Activated T-helper 1 cell treated with anti-CD3 and anti-CD28 coated beads, Interleukin-12 subunit alpha, Interleukin-12 subunit beta, Interleukin-2, Interleukin-4 antibody, amounts not matched to agents 30 ng/mL and 10 ng/mL and 1 ng/mL, durations not matched to agents 14 hours and 24 hours and 36 hours (primary cell): ENCODE results near the gene CCDC97. TPM values are rescaled to one million over a fixed set of nuclear protein-coding genes. Genes with fewer than 3 reads are reported as not detected.
"Not testable (repeated sequence)": the region's sequence is repeated elsewhere in the genome, so short reads cannot be mapped to it uniquely, and the experiment has no call there.

Source experiments
- DNase-seq: peaks from one replicate; pipeline ENCODE4 v3.0.0; 2021; ENCODE audit warnings: low spot score
- H3K27ac Mint-ChIP-seq: one replicate; pipeline ENCODE4 v1.8.0; 2021; ENCODE audit warnings: mild to moderate bottlenecking, mixed read lengths
- H3K27me3 Mint-ChIP-seq: one replicate; pipeline ENCODE4 v1.8.0; 2022; ENCODE audit warnings: mild to moderate bottlenecking, moderate library complexity, mixed read lengths; ENCODE audit not compliant: insufficient read depth
- H3K36me3 Mint-ChIP-seq: one replicate; pipeline ENCODE4 v1.8.0; 2021; ENCODE audit warnings: low read depth, mixed read lengths
- H3K4me1 Mint-ChIP-seq: one replicate; pipeline ENCODE4 v1.8.0; 2021; ENCODE audit warnings: low read depth, mixed read lengths
- H3K4me3 Mint-ChIP-seq: one replicate; pipeline ENCODE4 v1.8.0; 2021; ENCODE audit warnings: mild to moderate bottlenecking, moderate library complexity, mixed read lengths
- H3K9me3 Mint-ChIP-seq: one replicate; pipeline ENCODE4 v1.8.0; 2021; ENCODE audit warnings: mixed read lengths
- intact Hi-C: fragments of 100-400 bp; cut with micrococcal nuclease; formaldehyde crosslinking; loops from one replicate; pipeline ENCODE4 v1.15.1; 2024
- total RNA-seq: library from RNA; stranded (reverse); gene quantifications from 2 replicates; pipeline ENCODE4 v1.2.3, GENCODE V29; 2022

CCDC97 gene
- total RNA-seq, 1 donor from 2014 or later: 36.1 TPM

DNA sequence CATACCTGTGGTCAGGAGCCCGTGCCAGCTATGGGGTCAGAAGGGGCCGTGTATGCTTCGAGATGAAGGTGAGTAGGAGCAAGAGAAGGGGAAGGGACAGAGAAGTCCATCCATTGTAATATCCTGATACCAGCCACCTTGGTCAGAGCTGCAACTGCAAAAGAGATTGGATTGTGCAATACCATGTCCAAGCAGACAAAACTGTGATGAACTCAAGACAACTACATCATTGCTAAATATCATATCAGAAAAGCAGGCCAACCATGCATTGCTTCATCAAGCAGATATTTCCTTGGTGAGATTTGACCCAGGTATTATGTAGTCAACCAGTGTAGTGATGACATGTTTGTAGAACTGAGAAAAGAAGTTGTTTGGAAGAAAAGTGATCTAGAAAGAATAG lies 33.7 kb upstream of the CCDC97 start:
- Mint-ChIP-seq H3K4me3 (no peak overlapping the region), H3K4me1 (peaks cover 5% of the 10 kb centered on the region), H3K36me3 (peaks cover 67% of the 10 kb centered on the region), H3K9me3 (no peaks in the 10 kb centered on the region), H3K27me3 (no peaks in the 10 kb centered on the region), H3K27ac (peak overlapping the region; percentile 65)
- intact Hi-C loops: no loop called here
- DNase-seq: no peak

DNA sequence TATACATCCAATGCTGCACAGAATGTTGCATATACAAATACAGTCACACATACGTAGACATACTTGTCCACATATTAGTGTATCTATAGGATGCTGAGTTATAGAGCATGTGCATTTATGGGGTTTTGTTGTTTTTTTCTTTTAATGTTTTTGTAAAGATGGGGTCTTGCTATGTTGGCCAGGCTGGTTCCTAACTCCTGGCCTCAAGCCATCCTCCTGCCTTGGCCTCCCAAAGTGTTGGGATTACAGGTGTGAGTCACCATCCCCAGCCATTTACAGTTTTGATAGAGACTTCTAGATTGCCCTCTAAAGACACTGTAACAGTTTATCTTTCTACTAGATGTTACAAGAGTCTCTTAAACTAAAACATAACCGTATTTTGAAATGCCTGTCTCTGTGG lies 31.5 kb upstream of the CCDC97 start:
- intact Hi-C loops: no loop called here
- H3K4me1 Mint-ChIP-seq: no peaks in the 10 kb centered on the region
- H3K27me3 Mint-ChIP-seq: no peaks in the 10 kb centered on the region
- H3K27ac Mint-ChIP-seq: no peak overlapping the region
- H3K36me3 Mint-ChIP-seq: peaks cover 58% of the 10 kb centered on the region
- no peaks in the 10 kb centered on the region for H3K9me3 Mint-ChIP-seq
- no peak overlapping the region for H3K4me3 Mint-ChIP-seq
- DNase-seq: no peak

DNA sequence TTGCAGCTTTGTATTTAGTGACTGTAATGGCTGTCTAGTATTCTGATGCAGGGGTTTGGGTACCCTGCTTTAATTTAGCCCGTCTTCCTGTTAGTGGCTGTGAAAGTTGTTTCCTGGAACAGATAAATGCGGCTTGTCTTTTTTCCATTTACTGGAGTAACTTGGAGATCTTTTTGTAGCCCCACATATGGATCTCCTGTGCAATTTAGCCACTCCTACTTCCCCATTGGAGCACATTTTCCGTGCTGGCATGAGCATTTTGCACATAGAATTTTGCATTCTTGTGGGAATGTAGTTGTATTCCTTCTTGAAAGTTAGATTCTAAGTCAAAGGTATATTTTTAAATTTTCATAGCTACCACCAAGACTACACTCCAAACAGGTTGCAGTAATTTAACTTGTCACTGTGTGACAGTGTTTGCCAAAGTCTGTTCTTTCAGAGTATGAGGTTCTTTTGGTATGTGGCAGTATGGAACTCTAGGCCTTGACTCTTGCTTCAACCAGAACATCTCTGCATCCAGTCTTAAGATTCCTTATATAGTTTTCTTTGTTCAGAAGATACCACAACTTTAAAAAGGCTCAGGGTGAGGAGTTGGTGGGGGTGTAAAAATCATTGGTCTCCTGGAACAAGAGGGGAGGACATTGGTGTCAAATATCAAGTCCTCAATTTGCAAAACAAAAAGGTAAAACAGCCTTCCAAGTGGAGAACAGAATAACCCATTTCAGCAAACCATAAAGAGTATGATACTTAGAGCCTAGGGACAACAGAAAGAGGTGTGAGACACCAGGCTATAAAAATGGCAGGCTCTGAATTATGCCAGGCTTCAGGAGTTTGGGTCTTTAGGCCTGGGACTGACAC lies 21.1 kb upstream of the CCDC97 start:
- H3K36me3 Mint-ChIP-seq: peaks cover 51% of the 10 kb centered on the region
- DNase-seq: no peak
- no peaks in the 10 kb centered on the region for H3K27me3 Mint-ChIP-seq
- intact Hi-C loops: no loop called here
- no peak overlapping the region for H3K27ac Mint-ChIP-seq
- H3K9me3 Mint-ChIP-seq: no peaks in the 10 kb centered on the region
- no peak overlapping the region for H3K4me3 Mint-ChIP-seq
- H3K4me1 Mint-ChIP-seq: no peaks in the 10 kb centered on the region

DNA sequence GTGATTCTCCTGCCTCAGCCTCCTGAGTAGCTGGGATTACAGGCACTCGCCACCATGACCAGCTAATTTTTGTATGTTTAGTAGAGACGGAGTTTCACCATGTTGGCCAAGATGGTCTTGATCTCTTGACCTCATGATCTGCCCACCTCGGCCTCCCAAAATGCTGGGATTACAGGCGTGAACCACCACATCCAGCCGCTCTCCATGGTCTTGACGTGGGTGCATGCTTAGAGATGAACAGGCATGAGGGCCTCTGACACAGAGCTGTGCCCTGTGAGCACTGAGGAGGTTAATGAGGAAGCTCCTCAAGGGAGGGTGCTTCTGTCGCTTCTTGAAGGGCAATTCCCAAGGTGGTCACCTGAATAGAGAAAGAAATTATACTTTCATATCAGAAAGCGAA lies 20.2 kb upstream of the CCDC97 start:
- H3K4me3 Mint-ChIP-seq, H3K27ac Mint-ChIP-seq, DNase-seq, H3K9me3 Mint-ChIP-seq, intact Hi-C loops, H3K4me1 Mint-ChIP-seq, H3K27me3 Mint-ChIP-seq: not testable (repeated sequence)
- peaks cover 53% of the 10 kb centered on the region for H3K36me3 Mint-ChIP-seq

DNA sequence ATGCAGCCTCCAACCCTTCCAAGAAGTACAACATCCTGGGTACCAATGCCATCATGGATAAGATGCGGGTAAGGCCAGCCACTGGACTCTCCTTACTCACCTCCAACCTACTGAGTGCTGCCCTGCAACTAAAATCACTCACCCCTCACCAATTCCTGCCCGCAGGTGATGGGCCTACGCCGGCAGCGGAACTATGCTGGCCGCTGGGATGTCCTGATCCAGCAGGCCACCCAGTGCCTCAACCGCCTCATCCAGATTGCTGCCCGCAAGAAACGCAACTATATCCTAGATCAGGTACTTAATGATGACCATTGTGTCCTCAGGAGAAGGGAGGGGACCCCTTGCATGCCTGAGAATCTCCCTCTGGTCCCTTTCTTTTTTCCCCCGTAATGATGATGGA lies 15.6 kb upstream of the CCDC97 start:
- Mint-ChIP-seq H3K4me3 (no peak overlapping the region), H3K4me1 (peaks cover 50% of the 10 kb centered on the region), H3K27ac (no peak overlapping the region), H3K9me3 (no peaks in the 10 kb centered on the region), H3K27me3 (no peaks in the 10 kb centered on the region), H3K36me3 (peaks cover 68% of the 10 kb centered on the region)
- intact Hi-C loops: no loop called here
- no peak for DNase-seq

DNA sequence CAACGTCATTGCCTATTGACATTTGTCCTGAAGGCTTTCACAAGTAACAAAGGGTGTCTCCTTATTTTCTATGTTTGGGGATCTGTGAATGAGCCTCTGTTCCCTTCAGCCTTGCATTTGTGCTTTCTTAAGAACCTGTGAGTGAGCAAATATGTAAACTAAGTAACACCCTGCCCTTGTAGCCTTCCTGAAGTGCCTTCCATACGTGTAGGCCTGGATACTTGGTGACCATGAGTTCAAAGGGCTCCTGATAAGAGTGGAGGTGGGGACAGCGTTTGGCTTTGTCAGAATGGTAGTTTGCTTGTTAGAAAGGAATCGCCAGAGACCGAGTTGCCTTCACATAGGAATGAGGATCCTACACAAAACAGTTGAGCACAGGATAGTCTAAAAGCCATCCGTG lies 14.5 kb upstream of the CCDC97 start:
- DNase-seq: no peak
- intact Hi-C loops: no loop called here
- H3K4me1 Mint-ChIP-seq: peaks cover 61% of the 10 kb centered on the region
- no peaks in the 10 kb centered on the region for H3K27me3 Mint-ChIP-seq
- peaks cover 75% of the 10 kb centered on the region for H3K36me3 Mint-ChIP-seq
- H3K27ac Mint-ChIP-seq: no peak overlapping the region
- H3K9me3 Mint-ChIP-seq: no peaks in the 10 kb centered on the region
- no peak overlapping the region for H3K4me3 Mint-ChIP-seq

DNA sequence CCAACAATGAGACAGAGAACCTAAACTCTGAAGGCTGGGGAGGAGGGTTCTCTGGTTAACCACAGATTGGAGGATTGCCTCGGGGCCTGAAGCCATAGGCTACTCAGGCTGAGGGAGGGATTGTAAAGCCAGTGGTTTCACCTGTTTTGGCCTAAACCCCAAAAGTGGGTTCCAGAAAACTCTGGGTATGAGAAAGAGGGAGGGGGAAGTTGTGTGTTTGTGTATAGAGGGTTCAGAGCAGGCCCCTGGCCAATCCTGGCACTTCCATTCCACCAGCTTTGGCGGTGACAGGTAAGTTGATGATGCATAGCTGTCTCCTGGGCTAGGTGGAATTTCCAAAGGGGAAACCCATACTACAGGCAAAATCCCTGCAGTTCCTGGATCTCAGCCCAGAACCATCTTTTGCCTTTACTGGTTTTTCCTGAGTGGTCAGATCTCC lies 13.5 kb upstream of the CCDC97 start:
- H3K9me3 Mint-ChIP-seq: no peaks in the 10 kb centered on the region
- intact Hi-C loops: no loop called here
- H3K4me1 Mint-ChIP-seq: peaks cover 71% of the 10 kb centered on the region
- peaks cover 75% of the 10 kb centered on the region for H3K36me3 Mint-ChIP-seq
- no peak overlapping the region for H3K4me3 Mint-ChIP-seq
- H3K27ac Mint-ChIP-seq: peak overlapping the region; percentile 78
- DNase-seq: no peak
- no peaks in the 10 kb centered on the region for H3K27me3 Mint-ChIP-seq

DNA sequence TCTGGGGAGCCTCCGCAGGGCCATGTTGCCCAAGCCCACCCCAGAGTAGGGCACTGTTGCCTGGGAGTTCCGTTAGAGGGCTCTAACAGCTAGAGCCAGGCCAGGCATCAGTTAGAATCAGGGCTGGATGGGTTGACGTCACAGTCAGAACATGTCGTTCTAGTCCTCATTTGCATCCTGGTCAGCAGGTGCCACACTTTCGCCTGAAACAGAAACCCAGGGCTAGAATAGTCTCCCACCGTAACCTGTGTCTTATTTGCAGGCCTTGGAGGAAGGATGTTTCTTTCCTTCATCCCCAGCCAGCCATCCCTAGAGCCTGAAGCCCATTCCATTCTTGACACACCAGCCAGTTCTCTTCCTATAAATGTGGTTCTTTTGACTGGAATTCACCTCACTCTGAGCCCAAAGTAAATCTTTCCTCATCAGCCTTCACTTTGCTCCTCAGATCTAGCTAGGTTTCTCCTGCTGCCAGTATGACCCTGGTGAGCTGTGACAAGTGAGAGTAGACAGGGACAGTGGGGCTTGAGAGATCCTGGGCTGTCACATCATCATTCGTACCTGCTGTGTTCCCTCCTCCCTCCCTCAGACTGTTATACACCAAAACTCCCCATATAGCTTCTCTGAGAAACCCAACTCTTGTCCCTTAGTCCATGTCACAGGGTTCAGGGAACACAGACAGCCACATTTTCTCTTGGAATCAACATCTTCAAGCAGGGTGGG lies 12.2 kb upstream of the CCDC97 start:
- intact Hi-C loops: no loop called here
- H3K36me3 Mint-ChIP-seq: peaks cover 75% of the 10 kb centered on the region
- no peak for DNase-seq
- peak overlapping the region; percentile 78 for H3K27ac Mint-ChIP-seq
- no peak overlapping the region for H3K4me3 Mint-ChIP-seq
- no peaks in the 10 kb centered on the region for H3K9me3 Mint-ChIP-seq
- H3K27me3 Mint-ChIP-seq: no peaks in the 10 kb centered on the region
- peaks cover 83% of the 10 kb centered on the region for H3K4me1 Mint-ChIP-seq

DNA sequence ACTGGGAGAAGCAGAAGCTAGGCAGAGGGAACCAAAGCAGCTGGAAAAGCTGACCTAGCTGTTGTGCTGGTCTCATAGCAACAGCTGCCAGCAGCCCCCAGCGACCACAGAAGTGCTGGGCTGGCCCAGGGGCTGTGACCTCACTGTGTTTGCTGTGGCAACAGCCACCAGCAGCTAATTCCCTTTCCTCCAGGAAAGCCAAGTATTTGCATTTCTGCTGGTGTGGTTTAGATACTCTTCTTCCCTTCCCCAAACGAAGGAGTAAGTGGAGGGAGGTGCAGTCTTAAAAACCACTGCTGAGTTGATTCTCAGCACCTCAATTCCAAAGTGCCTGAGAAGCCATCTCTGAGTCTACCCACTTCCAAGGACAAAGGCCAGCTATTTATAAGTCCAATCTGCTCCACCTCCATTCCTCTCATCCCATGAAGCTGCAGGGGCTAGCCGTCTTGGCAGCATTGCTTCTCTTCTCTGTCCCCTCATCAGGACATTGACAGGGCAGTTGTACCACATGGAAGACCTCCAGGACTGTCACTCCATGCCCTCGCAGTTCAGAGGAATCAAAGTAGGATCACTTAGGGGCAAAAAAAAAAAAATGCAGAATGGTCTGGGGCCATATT lies 11.5 kb upstream of the CCDC97 start:
- no peaks in the 10 kb centered on the region for H3K27me3 Mint-ChIP-seq
- H3K4me1 Mint-ChIP-seq: peaks cover 88% of the 10 kb centered on the region
- intact Hi-C loops: no loop called here

DNA sequence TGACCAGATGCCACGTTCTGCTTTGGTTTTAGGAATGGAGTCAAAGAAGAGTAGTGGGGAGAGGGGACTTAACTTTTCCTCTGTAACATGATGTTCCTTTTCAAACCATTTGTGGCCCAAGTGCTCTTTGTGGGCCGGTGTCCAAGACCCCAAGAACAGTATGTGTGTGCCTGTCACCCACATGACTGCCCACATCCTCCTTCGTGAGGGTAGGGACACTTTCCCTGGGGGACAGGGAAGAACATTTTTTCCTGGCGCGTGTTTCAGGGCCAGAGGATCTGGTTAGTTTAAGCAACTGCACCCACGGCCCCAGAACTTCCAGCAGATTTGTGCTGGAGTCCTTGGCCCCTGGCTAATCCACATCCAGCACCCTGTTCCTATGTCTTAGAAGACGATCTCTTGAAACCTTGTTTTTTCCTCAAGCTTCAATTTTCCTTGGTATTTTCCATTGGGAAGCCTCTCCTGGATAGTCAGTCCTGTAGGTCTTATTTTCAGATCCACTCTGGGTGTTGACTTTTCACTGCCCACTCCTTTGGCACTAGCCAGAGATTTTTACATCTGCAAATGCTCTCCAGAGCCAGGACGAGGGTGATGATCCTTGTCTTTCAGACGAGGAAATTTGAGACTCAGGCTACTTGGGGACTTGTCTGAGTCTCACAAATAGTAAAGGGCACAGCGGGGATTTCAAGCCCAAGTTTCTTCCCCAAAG lies 10.8 kb upstream of the CCDC97 start:
- peaks cover 91% of the 10 kb centered on the region for H3K4me1 Mint-ChIP-seq
- no peak for DNase-seq
- intact Hi-C loops: no loop called here
- H3K9me3 Mint-ChIP-seq: no peaks in the 10 kb centered on the region
- peaks cover 70% of the 10 kb centered on the region for H3K36me3 Mint-ChIP-seq
- peak overlapping the region; percentile 69 for H3K27ac Mint-ChIP-seq
- no peaks in the 10 kb centered on the region for H3K27me3 Mint-ChIP-seq
- H3K4me3 Mint-ChIP-seq: no peak overlapping the region

More for the DNA sequence above, 11.5 kb upstream of the CCDC97 start:
- no peak overlapping the region for H3K4me3 Mint-ChIP-seq
- peak overlapping the region; percentile 78 for H3K27ac Mint-ChIP-seq
- no peak for DNase-seq
- H3K36me3 Mint-ChIP-seq: peaks cover 73% of the 10 kb centered on the region
- H3K9me3 Mint-ChIP-seq: no peaks in the 10 kb centered on the region

DNA sequence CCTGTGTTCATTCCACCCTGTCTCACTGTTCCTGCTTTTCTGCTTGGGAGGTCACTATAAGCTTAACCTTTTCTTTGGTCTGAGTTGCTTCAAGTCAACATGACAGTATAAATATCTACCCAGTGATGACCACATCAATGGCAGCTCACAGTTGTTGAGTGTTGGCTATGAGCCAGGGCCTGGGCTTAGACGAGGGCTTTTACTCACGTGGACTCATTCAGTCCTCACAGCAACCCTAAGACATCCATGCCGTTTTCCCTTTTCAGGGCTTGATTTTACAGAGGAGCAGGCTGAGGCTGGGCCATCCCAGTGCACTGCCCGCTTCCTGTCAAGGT lies 10.2 kb upstream of the CCDC97 start:
- H3K9me3 Mint-ChIP-seq: no peaks in the 10 kb centered on the region
- peaks cover 70% of the 10 kb centered on the region for H3K36me3 Mint-ChIP-seq
- H3K4me3 Mint-ChIP-seq: no peak overlapping the region
- no peak for DNase-seq
- no peaks in the 10 kb centered on the region for H3K27me3 Mint-ChIP-seq
- H3K27ac Mint-ChIP-seq: peak overlapping the region; percentile 69
- H3K4me1 Mint-ChIP-seq: peaks cover 92% of the 10 kb centered on the region
- intact Hi-C loops: no loop called here

DNA sequence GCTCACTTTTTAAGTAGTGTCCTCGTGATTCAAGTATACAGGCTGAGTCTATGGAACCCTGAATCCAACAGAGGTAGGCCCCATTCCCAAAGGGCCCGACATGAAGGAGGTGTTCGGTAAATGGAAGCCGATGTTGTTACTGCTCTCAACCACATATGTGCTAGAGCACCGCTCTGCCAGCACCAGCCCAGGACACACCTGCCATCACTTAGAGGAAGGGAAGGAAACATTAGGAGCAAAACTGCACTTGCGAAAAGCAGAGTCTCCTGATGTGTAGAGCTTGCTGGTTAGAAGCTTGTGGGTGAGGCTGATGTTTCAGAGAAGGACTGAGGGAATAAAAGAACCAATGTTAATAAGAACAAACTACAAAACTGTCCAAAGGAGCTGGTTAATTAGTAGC lies 9.4 kb upstream of the CCDC97 start:
- intact Hi-C loops: no loop called here
- H3K27ac Mint-ChIP-seq: peak overlapping the region; percentile 69
- no peak overlapping the region for H3K4me3 Mint-ChIP-seq
- no peaks in the 10 kb centered on the region for H3K27me3 Mint-ChIP-seq
- peaks cover 70% of the 10 kb centered on the region for H3K36me3 Mint-ChIP-seq
- peaks cover 93% of the 10 kb centered on the region for H3K4me1 Mint-ChIP-seq
- no peak for DNase-seq
- no peaks in the 10 kb centered on the region for H3K9me3 Mint-ChIP-seq
